HG03558 (cell line): Measurements from ENCODE around the gene B3GALNT2.
"Not testable (repeated sequence)": the region's sequence is repeated elsewhere in the genome, so short reads cannot be mapped to it uniquely, and the experiment has no call there.

Experiments
- ATAC-seq: cut with Tn5 transposase; IDR thresholded peaks from one replicate; pipeline ENCODE4 v1.9.1; 2021; ENCODE audit warnings: moderate number of reproducible peaks; ENCODE audit not compliant: unreplicated experiment; ENCODE audit errors: extremely low read depth

B3GALNT2 gene

GRCh38 chr1:235457856-235458255 is 46.4 kb downstream of the B3GALNT2 start:
- ATAC-seq, result not testable (repeated sequence)

GRCh38 chr1:235455823-235456222 is 48.4 kb downstream of the B3GALNT2 start:
- ATAC-seq, result no peak

- no peak for ATAC-seq
Measured at GRCh38 chr1:235455097-235455496, 49.2 kb downstream of the B3GALNT2 start.

GRCh38 chr1:235454021-235454420 is 50.2 kb downstream of the B3GALNT2 start:
- ATAC-seq, result no peak

GRCh38 chr1:235450886-235451483 is 53.3 kb downstream of the B3GALNT2 start:
- no peak for ATAC-seq

- no peak for ATAC-seq
Measured at GRCh38 chr1:235450433-235450832, 53.8 kb downstream of the B3GALNT2 start.

GRCh38 chr1:235448616-235449015 is 55.6 kb downstream of the B3GALNT2 start:
- no peak for ATAC-seq

GRCh38 chr1:235442788-235443429 is 61.3 kb downstream of the B3GALNT2 start:
- ATAC-seq, result no peak

GRCh38 chr1:235441159-235441685 is 63.0 kb downstream of the B3GALNT2 start:
- ATAC-seq, result no peak

GRCh38 chr1:235434001-235434400 is 70.3 kb downstream of the B3GALNT2 start:
- no peak for ATAC-seq

GRCh38 chr1:235430991-235431390 is 73.3 kb downstream of the B3GALNT2 start:
- ATAC-seq, result no peak

- no peak for ATAC-seq
Measured at GRCh38 chr1:235429143-235429542, 75.1 kb downstream of the B3GALNT2 start.

GRCh38 chr1:235427447-235427846 is 76.8 kb downstream of the B3GALNT2 start:
- ATAC-seq, result no peak

- no peak for ATAC-seq
Measured at GRCh38 chr1:235426680-235427079, 77.6 kb downstream of the B3GALNT2 start.

GRCh38 chr1:235426143-235426542 is 78.1 kb downstream of the B3GALNT2 start:
- ATAC-seq, result no peak

- no peak for ATAC-seq
Measured at GRCh38 chr1:235425357-235425756, 78.9 kb downstream of the B3GALNT2 start.

GRCh38 chr1:235424092-235424491 is 80.2 kb downstream of the B3GALNT2 start:
- no peak for ATAC-seq

GRCh38 chr1:235423214-235423652 is 81.0 kb downstream of the B3GALNT2 start:
- no peak for ATAC-seq

GRCh38 chr1:235421751-235422150 is 82.5 kb downstream of the B3GALNT2 start:
- ATAC-seq, result no peak

GRCh38 chr1:235417086-235417697 is 87.1 kb downstream of the B3GALNT2 start:
- no peak for ATAC-seq

GRCh38 chr1:235416662-235417049 is 87.6 kb downstream of the B3GALNT2 start:
- no peak for ATAC-seq
